Ovary (tissue), 3 donors: ENCODE results near the gene GDF10.

Experiments
- EP300 ChIP-seq: sonication (generic); formaldehyde crosslinking; IDR thresholded peaks from one replicate; pipeline ENCODE4 v1.6.1; 2017; ENCODE audit warnings: antibody characterized with exemption
- POLR2A ChIP-seq: fragments of 450-650 bp; IDR thresholded peaks from one replicate; pipeline ENCODE4 v1.6.1; 2017; ENCODE audit warnings: antibody characterized with exemption, mild to moderate bottlenecking, moderate library complexity
- TF ChIP-seq, protein P1 (sequence below), 3 donors: fragments of 450-650 bp in 2 of 3; fragments of 200-600 bp in 1 of 3; IDR thresholded peaks; one replicate each; pipeline versions ENCODE4 v1.5.1 to v1.8.0; 2016 to 2022; ENCODE audit warnings: antibody characterized with exemption in 3 of 3, mild to moderate bottlenecking in 1 of 3
- donor health status: DM: no; HTN: no; CAD: no.

DNA sequence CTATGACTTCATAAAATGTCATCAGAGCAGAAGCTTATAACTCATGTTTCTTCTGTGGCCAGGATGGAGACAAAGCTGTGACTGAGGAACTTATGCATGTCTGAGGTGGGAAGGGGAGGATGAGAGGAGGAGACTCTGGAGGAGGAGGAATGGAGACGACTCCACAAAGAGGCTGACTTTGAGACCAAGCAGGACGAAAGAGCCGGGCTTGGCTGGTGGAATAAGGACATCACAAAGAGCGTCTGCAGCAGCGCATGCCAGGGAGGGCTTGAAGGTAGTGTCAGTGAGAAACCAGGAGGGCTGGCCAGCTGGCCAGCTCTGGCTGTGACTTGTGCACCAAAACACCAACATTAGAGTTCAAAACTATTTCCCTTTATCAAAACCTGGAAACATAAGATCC, 16.1 kb downstream of the GDF10 start:
- TF ChIP-seq POLR2A, result no peak
- TF ChIP-seq, protein P1, sequence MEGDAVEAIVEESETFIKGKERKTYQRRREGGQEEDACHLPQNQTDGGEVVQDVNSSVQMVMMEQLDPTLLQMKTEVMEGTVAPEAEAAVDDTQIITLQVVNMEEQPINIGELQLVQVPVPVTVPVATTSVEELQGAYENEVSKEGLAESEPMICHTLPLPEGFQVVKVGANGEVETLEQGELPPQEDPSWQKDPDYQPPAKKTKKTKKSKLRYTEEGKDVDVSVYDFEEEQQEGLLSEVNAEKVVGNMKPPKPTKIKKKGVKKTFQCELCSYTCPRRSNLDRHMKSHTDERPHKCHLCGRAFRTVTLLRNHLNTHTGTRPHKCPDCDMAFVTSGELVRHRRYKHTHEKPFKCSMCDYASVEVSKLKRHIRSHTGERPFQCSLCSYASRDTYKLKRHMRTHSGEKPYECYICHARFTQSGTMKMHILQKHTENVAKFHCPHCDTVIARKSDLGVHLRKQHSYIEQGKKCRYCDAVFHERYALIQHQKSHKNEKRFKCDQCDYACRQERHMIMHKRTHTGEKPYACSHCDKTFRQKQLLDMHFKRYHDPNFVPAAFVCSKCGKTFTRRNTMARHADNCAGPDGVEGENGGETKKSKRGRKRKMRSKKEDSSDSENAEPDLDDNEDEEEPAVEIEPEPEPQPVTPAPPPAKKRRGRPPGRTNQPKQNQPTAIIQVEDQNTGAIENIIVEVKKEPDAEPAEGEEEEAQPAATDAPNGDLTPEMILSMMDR (IDR thresholded peaks at IDR 0.05), result no peak
- TF ChIP-seq EP300, result no peak
